K562 (cell line): ENCODE data around the gene PIEZO2. TPM values are rescaled to one million over a fixed set of nuclear protein-coding genes. Genes with fewer than 3 reads are reported as not detected.

Experiments used
- ATAC-seq: fragments of 200-7000 bp; cut with Tn5 transposase; 3 replicates; pipeline ENCODE4 v1.9.1; 2020; ENCODE audit warnings: moderate library complexity
- BruUV-seq: library from RNA; stranded (reverse); fragments of 400-500 nt; replicated peaks from 2 replicates; lab custom pipeline; 2021; lab: Mats Ljungman, UMichigan
- CTCF ChIA-PET: fragments of 300-600 bp; formaldehyde crosslinking; extraction: SDS; loops from one replicate; lab custom pipeline; 2021; ENCODE audit warnings: low intra/inter-chr PET ratio; lab: Yijun Ruan, JAX
- POLR2A ChIA-PET: fragments of 300-600, 350-650 bp; sonication (Branson Sonifier 250); formaldehyde crosslinking; extraction: SDS; loops from one replicate; lab custom pipeline; 2021; ENCODE audit warnings: antibody characterized with exemption, inconsistent platforms; lab: Yijun Ruan, JAX
- DNase-seq, 4 experiments: peaks; one replicate each; pipeline versions ENCODE4 v3.0.0 to v3.0.0-alpha.2; 2011 to 2018; ENCODE audit warnings: low spot score in 3 of 4, mixed read lengths in 3 of 4; ENCODE audit errors: extremely low read depth in 1 of 4
- FAIRE-seq: peaks from 2 replicates; lab custom pipeline; 2011; peaks lifted over from hg19 to GRCh38; lab: Jason Lieb, UNC
- H2AFZ ChIP-seq: 2 replicates; pipeline ENCODE4 v1.6.0; 2011; ENCODE audit warnings: low read depth, low read length, control low read depth, inconsistent platforms
- H3K27ac ChIP-seq: fragments of 200-600 bp; 3 replicates; pipeline ENCODE4 v1.8.0; 2011; ENCODE audit warnings: low read depth, mild to moderate bottlenecking, control low read depth, inconsistent platforms, low read length, moderate library complexity, mixed read lengths; ENCODE audit errors: extremely low read depth
- H3K27me3 ChIP-seq, 2 experiments: fragments of 300-600 bp in 1 of 2; 2 replicates in 1 of 2; 3 replicates in 1 of 2; pipeline versions ENCODE4 v1.6.0 to v1.8.0; 2011; ENCODE audit warnings: inconsistent platforms in 2 of 2, low read length in 2 of 2, mild to moderate bottlenecking in 1 of 2, mixed read lengths in 1 of 2, moderate library complexity in 1 of 2; ENCODE audit not compliant: control insufficient read depth in 2 of 2, insufficient read depth in 2 of 2
- H3K36me3 ChIP-seq: fragments of 300-600 bp; 3 replicates; pipeline ENCODE4 v1.8.0; 2011; ENCODE audit warnings: mild to moderate bottlenecking, low read length, inconsistent platforms; ENCODE audit not compliant: control insufficient read depth, insufficient read depth
- H3K4me1 ChIP-seq, 2 experiments: fragments of 200-600 bp in 1 of 2; replicated peaks in 1 of 2; 2 replicates in 1 of 2; 3 replicates in 1 of 2; pipeline versions ENCODE4 v1.5.1 to v1.8.0; 2011; ENCODE audit warnings: inconsistent platforms in 2 of 2, low read length in 2 of 2, mild to moderate bottlenecking in 1 of 2, mixed read lengths in 1 of 2, moderate library complexity in 1 of 2; ENCODE audit not compliant: control insufficient read depth in 2 of 2, insufficient read depth in 2 of 2
- H3K4me2 ChIP-seq: 2 replicates; pipeline ENCODE4 v1.6.1; 2011; ENCODE audit warnings: low read length, control low read depth, inconsistent platforms, mixed read lengths; ENCODE audit not compliant: insufficient read depth
- H3K4me3 ChIP-seq: fragments of 200-600 bp; sonication (generic), shearing (Covaris generic); 2 replicates; pipeline ENCODE4 v1.5.1; 2016; ENCODE audit warnings: control low read depth, inconsistent platforms
- H3K79me2 ChIP-seq: fragments of 200-600 bp; 3 replicates; pipeline ENCODE4 v1.8.0; 2011; ENCODE audit warnings: low read length, inconsistent platforms; ENCODE audit not compliant: control insufficient read depth, insufficient read depth
- H3K9ac ChIP-seq, 2 experiments: 2 replicates each; pipeline versions ENCODE4 v1.6.0 to v1.6.1; 2011; ENCODE audit warnings: low read depth in 2 of 2, low read length in 2 of 2, control low read depth in 1 of 2, inconsistent platforms in 1 of 2, mild to moderate bottlenecking in 1 of 2, mixed read lengths in 1 of 2; ENCODE audit not compliant: insufficient read depth in 1 of 2
- H3K9me1 ChIP-seq: one replicate; pipeline ENCODE4 v1.6.0; 2011; ENCODE audit warnings: inconsistent platforms, mild to moderate bottlenecking, low read length, moderate library complexity; ENCODE audit not compliant: control insufficient read depth, insufficient read depth
- H3K9me3 ChIP-seq: replicated peaks from 2 replicates; pipeline ENCODE4 v1.5.1; 2011; ENCODE audit warnings: low read depth, low read length, inconsistent platforms; ENCODE audit not compliant: control insufficient read depth, insufficient read depth
- H4K20me1 ChIP-seq: replicated peaks from 2 replicates; pipeline ENCODE4 v1.6.1; 2011; ENCODE audit warnings: low read length, inconsistent platforms, mixed read lengths; ENCODE audit not compliant: control insufficient read depth, insufficient read depth
- BCOR ChIP-seq: fragments of 450-650 bp; IDR thresholded peaks from 2 replicates; pipeline ENCODE4 v1.6.1; 2016
- BRD9 ChIP-seq: fragments of 450-650 bp; IDR thresholded peaks from 2 replicates; pipeline ENCODE4 v1.6.1; 2018; ENCODE audit warnings: low read depth; ENCODE audit not compliant: partially characterized antibody
- CBFB ChIP-seq: sonication (generic); formaldehyde crosslinking; IDR thresholded peaks from 2 replicates; pipeline ENCODE4 v1.4.0; 2020; ENCODE audit warnings: mild to moderate bottlenecking, missing genetic modification reagents
- DACH1 ChIP-seq: fragments of 450-650 bp; IDR thresholded peaks from 2 replicates; pipeline ENCODE4 v1.6.1; 2018; ENCODE audit not compliant: partially characterized antibody
- DMBX1 ChIP-seq: fragments of 250-450 bp; sonication (Bioruptor Pico); IDR thresholded peaks from 2 replicates; pipeline ENCODE4 v1.8.0; 2022; ENCODE audit warnings: inconsistent platforms, mild to moderate bottlenecking, moderate library complexity, borderline replicate concordance
- EP400 ChIP-seq: fragments of 450-650 bp; IDR thresholded peaks from 2 replicates; pipeline ENCODE4 v1.6.1; 2017; ENCODE audit warnings: antibody characterized with exemption, mild to moderate bottlenecking, moderate library complexity
- HDAC1 ChIP-seq, 2 experiments: fragments of 450-650 bp; IDR thresholded peaks; 2 replicates each; pipeline ENCODE4 v1.6.1; 2016 to 2017; ENCODE audit warnings: inconsistent platforms in 1 of 2, mild to moderate bottlenecking in 1 of 2, moderate library complexity in 1 of 2
- HNRNPUL1 ChIP-seq: fragments of 200-400 bp; formaldehyde crosslinking; IDR thresholded peaks from 2 replicates; pipeline ENCODE4 v1.6.1; 2017; ENCODE audit warnings: low read length
- MAFG ChIP-seq: fragments of 450-650 bp; conservative IDR thresholded peaks from 2 replicates; pipeline ENCODE4 v1.6.1; 2016; ENCODE audit warnings: missing genetic modification characterization, missing compliant biosample characterization
- NCOR1 ChIP-seq: fragments of 450-650 bp; IDR thresholded peaks from 2 replicates; pipeline ENCODE4 v1.6.1; 2016; ENCODE audit warnings: mild to moderate bottlenecking, moderate library complexity
- PHB ChIP-seq: fragments of 250-450 bp; sonication (Bioruptor Pico); IDR thresholded peaks from 2 replicates; pipeline ENCODE4 v1.5.0; 2021
- POLR3A ChIP-seq: IDR thresholded peaks from 2 replicates; pipeline ENCODE4 v1.6.1; 2011; ENCODE audit warnings: borderline replicate concordance, mild to moderate bottlenecking, moderate library complexity; ENCODE audit not compliant: insufficient read length, insufficient read depth; ENCODE audit errors: extremely low read depth
- PTRF ChIP-seq: fragments of 450-650 bp; IDR thresholded peaks from 2 replicates; pipeline ENCODE4 v1.6.1; 2016; ENCODE audit warnings: mild to moderate bottlenecking, missing genetic modification characterization, missing compliant biosample characterization
- SMARCA5 ChIP-seq: fragments of 450-650 bp; IDR thresholded peaks from 2 replicates; pipeline ENCODE4 v1.6.1; 2016
- ZNF830 ChIP-seq: fragments of 250-450 bp; sonication (Bioruptor Pico); IDR thresholded peaks from 2 replicates; pipeline ENCODE4 v1.5.0; 2021; ENCODE audit warnings: mild to moderate bottlenecking
- WGBS: fragments of 100-300 bp; shearing (Covaris generic); methylation state at CpG from one replicate; pipeline ENCODE4 v1.1.6; 2016; ENCODE audit warnings: low coverage, mixed read lengths; ENCODE audit not compliant: insufficient coverage; ENCODE audit errors: missing lambda C conversion rate; 5-methylcytosine and 5-hydroxymethylcytosine counted together
- in situ Hi-C: fragments of 300-500 bp; cut with MboI; formaldehyde crosslinking; loops from 4 replicates; pipeline ENCODE4 v1.15.0; 2018; ENCODE audit warnings: inconsistent platforms, mixed read lengths
- intact Hi-C: fragments of 100-400 bp; cut with micrococcal nuclease; formaldehyde crosslinking; loops from 2 replicates; pipeline ENCODE4 v1.14.2; 2022
- polyA plus RNA-seq, 8 experiments: library from polyadenylated mRNA; depleted of rRNA in 4 of 8; stranded (reverse) in 5 of 8; unstranded in 3 of 8; fragments of >200 nt; fragmentation: Nextera tagmentation in 2 of 8; fragmentation: Illumina TruSeq in 1 of 8; extraction: Ambion mirVana in 2 of 8; extraction: Trizol in 1 of 8; gene quantifications; 2 replicates each; pipeline versions ENCODE4 v1.2.1 to v1.2.3, GENCODE V29; 2011 to 2014; ENCODE audit warnings: inconsistent platforms in 1 of 8, missing spikeins in 1 of 8
- total RNA-seq, 7 experiments: library from RNA; depleted of rRNA in 6 of 7; stranded (reverse); fragments of >200 nt in 6 of 7; fragmentation: Illumina TruSeq in 2 of 7; extraction: Trizol in 2 of 7; gene quantifications; 2 replicates each; pipeline versions ENCODE4 v1.2.1 to v1.2.3, GENCODE V29; 2011 to 2021; ENCODE audit warnings: low replicate concordance in 1 of 7
- TF ChIP-seq, protein P1 (sequence below), 2 experiments: IDR thresholded peaks; 2 replicates each; pipeline ENCODE4 v1.6.1; 2011; ENCODE audit warnings: borderline replicate concordance in 1 of 2, control low read depth in 1 of 2, low read depth in 1 of 2, low read length in 1 of 2, mild to moderate bottlenecking in 1 of 2, mixed read lengths in 1 of 2, moderate library complexity in 1 of 2; ENCODE audit not compliant: insufficient read depth in 1 of 2, insufficient read length in 1 of 2, poor library complexity in 1 of 2, severe bottlenecking in 1 of 2; ENCODE audit errors: extremely low read depth in 1 of 2
- TF ChIP-seq, protein P2 (sequence below): sonication (generic); formaldehyde crosslinking; IDR thresholded peaks from 2 replicates; pipeline ENCODE4 v1.8.0; 2022; ENCODE audit warnings: missing genetic modification reagents, mild to moderate bottlenecking, borderline replicate concordance
- TF ChIP-seq, protein P3 (sequence below), 2 experiments: fragments of 450-650 bp in 1 of 2; sonication (generic) in 1 of 2; formaldehyde crosslinking; conservative IDR thresholded peaks; 2 replicates each; pipeline versions ENCODE4 v1.4.0 to v1.8.1; 2020 to 2022; ENCODE audit warnings: mild to moderate bottlenecking in 1 of 2, missing genetic modification reagents in 1 of 2

Gene PIEZO2
- total and polyA plus RNA-seq, 9 of the 15 experiments (the other 6 are each of a cell fraction or from before 2014, with no cell fraction given): 0.54 to 4.1 (median 2.0) TPM

- H3K27me3 ChIP-seq: peaks cover 29 to 44% of the 10 kb centered on the region in 2 experiments
Observed at GRCh38 chr18:10727477-10727876, 421.9 kb downstream of the PIEZO2 start.

More at GRCh38 chr18:10727477-10727876, 421.9 kb downstream of the PIEZO2 start:
- CTCF ChIA-PET: no interaction called here
- 0% methylated on average over 3 of the region's 3 CpGs for WGBS
- no peak overlapping the region for H3K4me2 ChIP-seq
- no peak overlapping the region for H2AFZ ChIP-seq
- no peak for FAIRE-seq
- in situ Hi-C loops: no loop called here
- 0 out of 2 replicates have a peak, but pooled peaks cover 3% of the 10 kb centered on the region for H4K20me1 ChIP-seq
- no peak for TF ChIP-seq NCOR1
- TF ChIP-seq MAFG (tag): no peak
- no peak for TF ChIP-seq BRD9
- no peak for TF ChIP-seq DACH1
- TF ChIP-seq DMBX1 (CRISPR knock-in tag): no peak
- TF ChIP-seq, protein P1, sequence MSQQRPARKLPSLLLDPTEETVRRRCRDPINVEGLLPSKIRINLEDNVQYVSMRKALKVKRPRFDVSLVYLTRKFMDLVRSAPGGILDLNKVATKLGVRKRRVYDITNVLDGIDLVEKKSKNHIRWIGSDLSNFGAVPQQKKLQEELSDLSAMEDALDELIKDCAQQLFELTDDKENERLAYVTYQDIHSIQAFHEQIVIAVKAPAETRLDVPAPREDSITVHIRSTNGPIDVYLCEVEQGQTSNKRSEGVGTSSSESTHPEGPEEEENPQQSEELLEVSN (IDR thresholded peaks at IDR 0.05; ENCODE audit: borderline replicate concordance in 1 of 2, extremely low read depth in 1 of 2, insufficient read depth in 1 of 2, insufficient read length in 1 of 2, low read depth in 1 of 2, low read length in 1 of 2, poor library complexity in 1 of 2, severe bottlenecking in 1 of 2): no peak
- no peak for TF ChIP-seq BCOR
- no peak for TF ChIP-seq HDAC1 (IDR thresholded peaks at IDR 0.05)
- no peak for TF ChIP-seq EP400
- no peak for TF ChIP-seq CBFB (CRISPR knock-in tag)
- no peak for TF ChIP-seq HNRNPUL1
- TF ChIP-seq, protein P2, sequence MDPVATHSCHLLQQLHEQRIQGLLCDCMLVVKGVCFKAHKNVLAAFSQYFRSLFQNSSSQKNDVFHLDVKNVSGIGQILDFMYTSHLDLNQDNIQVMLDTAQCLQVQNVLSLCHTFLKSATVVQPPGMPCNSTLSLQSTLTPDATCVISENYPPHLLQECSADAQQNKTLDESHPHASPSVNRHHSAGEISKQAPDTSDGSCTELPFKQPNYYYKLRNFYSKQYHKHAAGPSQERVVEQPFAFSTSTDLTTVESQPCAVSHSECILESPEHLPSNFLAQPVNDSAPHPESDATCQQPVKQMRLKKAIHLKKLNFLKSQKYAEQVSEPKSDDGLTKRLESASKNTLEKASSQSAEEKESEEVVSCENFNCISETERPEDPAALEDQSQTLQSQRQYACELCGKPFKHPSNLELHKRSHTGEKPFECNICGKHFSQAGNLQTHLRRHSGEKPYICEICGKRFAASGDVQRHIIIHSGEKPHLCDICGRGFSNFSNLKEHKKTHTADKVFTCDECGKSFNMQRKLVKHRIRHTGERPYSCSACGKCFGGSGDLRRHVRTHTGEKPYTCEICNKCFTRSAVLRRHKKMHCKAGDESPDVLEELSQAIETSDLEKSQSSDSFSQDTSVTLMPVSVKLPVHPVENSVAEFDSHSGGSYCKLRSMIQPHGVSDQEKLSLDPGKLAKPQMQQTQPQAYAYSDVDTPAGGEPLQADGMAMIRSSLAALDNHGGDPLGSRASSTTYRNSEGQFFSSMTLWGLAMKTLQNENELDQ (CRISPR knock-in tag): no peak
- TF ChIP-seq POLR3A: no peak
- no peak for TF ChIP-seq PHB (CRISPR knock-in tag)
- TF ChIP-seq, protein P3, sequence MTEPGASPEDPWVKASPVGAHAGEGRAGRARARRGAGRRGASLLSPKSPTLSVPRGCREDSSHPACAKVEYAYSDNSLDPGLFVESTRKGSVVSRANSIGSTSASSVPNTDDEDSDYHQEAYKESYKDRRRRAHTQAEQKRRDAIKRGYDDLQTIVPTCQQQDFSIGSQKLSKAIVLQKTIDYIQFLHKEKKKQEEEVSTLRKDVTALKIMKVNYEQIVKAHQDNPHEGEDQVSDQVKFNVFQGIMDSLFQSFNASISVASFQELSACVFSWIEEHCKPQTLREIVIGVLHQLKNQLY (CRISPR knock-in tag; conservative IDR thresholded peaks at IDR 0.05): no peak
- no peak for TF ChIP-seq ZNF830 (CRISPR knock-in tag)
- no peak for TF ChIP-seq SMARCA5
- TF ChIP-seq PTRF (tag): no peak
- TF ChIP-seq, all 486 proteins: peak for 0
- peaks cover 0 to 12% of the 10 kb centered on the region in 2 experiments; a peak in 2 of 5 replicates for H3K4me1 ChIP-seq
- H3K4me3 ChIP-seq: no peak overlapping the region
- no peak overlapping the region for H3K9ac ChIP-seq
- POLR2A ChIA-PET: no interaction called here
- no peak for DNase-seq
- H3K9me1 ChIP-seq: no peaks in the 10 kb centered on the region
- no peak for ATAC-seq
- no peaks in the 10 kb centered on the region for H3K79me2 ChIP-seq
- no peaks in the 10 kb centered on the region for H3K9me3 ChIP-seq
- H3K36me3 ChIP-seq: no peaks in the 10 kb centered on the region
- intact Hi-C loops: no loop called here
- no peak overlapping the region for H3K27ac ChIP-seq
- no TSS peak for BruUV-seq
